ENCODE results near the gene ZP2. TPM values are rescaled to one million over a fixed set of nuclear protein-coding genes. Genes with fewer than 3 reads are reported as not detected.
"Not testable (repeated sequence)": the region's sequence is repeated elsewhere in the genome, so short reads cannot be mapped to it uniquely, and the experiment has no call there.

ZP2 gene
- under 1 TPM in 3 of 4 donors, not detected in 1; 0.13 to 0.53 (median 0.16) TPM for polyA plus RNA-seq (ENCODE audit: insufficient read length in 4 of 4)

- no peak for DNase-seq (ENCODE audit: low read depth in 4 of 4, low spot score in 3 of 4)
These were observed at the start of gene ZP2 for GRCh38 chr16:21211486-21211885. TSS of gene ZP2 (minus strand) at chr16:21211574. CDS start at chr16:21211547, 27 bp downstream.

GRCh38 chr16:21257284-21257683 is 45.9 kb upstream of the ZP2 start:
- no peak for DNase-seq (ENCODE audit: low read depth in 4 of 4, low spot score in 3 of 4)

- no peak for DNase-seq (ENCODE audit: low read depth in 4 of 4, low spot score in 3 of 4)
These were observed 45.3 kb upstream of the ZP2 start for GRCh38 chr16:21256636-21257035.

GRCh38 chr16:21253470-21253869 is 42.1 kb upstream of the ZP2 start:
- DNase-seq (ENCODE audit: low read depth in 4 of 4, low spot score in 3 of 4), result no peak

GRCh38 chr16:21250072-21250923 is 38.9 kb upstream of the ZP2 start:
- no peak for DNase-seq (ENCODE audit: low read depth in 4 of 4, low spot score in 3 of 4)

GRCh38 chr16:21248179-21248578 is 36.8 kb upstream of the ZP2 start:
- not testable (repeated sequence) for DNase-seq (ENCODE audit: low read depth in 4 of 4, low spot score in 3 of 4)

GRCh38 chr16:21244518-21245215 is 33.3 kb upstream of the ZP2 start:
- DNase-seq (ENCODE audit: low read depth in 4 of 4, low spot score in 3 of 4), result no peak

GRCh38 chr16:21242756-21243155 is 31.4 kb upstream of the ZP2 start:
- DNase-seq (ENCODE audit: low read depth in 4 of 4, low spot score in 3 of 4), result no peak

GRCh38 chr16:21239646-21240045 is 28.3 kb upstream of the ZP2 start:
- no peak for DNase-seq (ENCODE audit: low read depth in 4 of 4, low spot score in 3 of 4)

GRCh38 chr16:21236831-21237230 is 25.5 kb upstream of the ZP2 start:
- no peak for DNase-seq (ENCODE audit: low read depth in 4 of 4, low spot score in 3 of 4)

- DNase-seq (ENCODE audit: low read depth in 4 of 4, low spot score in 3 of 4), result no peak
These were observed 23.8 kb upstream of the ZP2 start for GRCh38 chr16:21235199-21235585.

- no peak for DNase-seq (ENCODE audit: low read depth in 4 of 4, low spot score in 3 of 4)
These were observed 22.3 kb upstream of the ZP2 start, which contains the start of gene ANKS4B for GRCh38 chr16:21233521-21234150. TSS of gene ANKS4B (plus strand) at chr16:21233699. CDS start at chr16:21233738, 39 bp downstream.

GRCh38 chr16:21233045-21233520 is 21.7 kb upstream of the ZP2 start:
- no peak for DNase-seq (ENCODE audit: low read depth in 4 of 4, low spot score in 3 of 4)

GRCh38 chr16:21228361-21228872 is 17.0 kb upstream of the ZP2 start:
- no peak for DNase-seq (ENCODE audit: low read depth in 4 of 4, low spot score in 3 of 4)

GRCh38 chr16:21227866-21228265 is 16.5 kb upstream of the ZP2 start:
- DNase-seq (ENCODE audit: low read depth in 4 of 4, low spot score in 3 of 4), result no peak

- DNase-seq (ENCODE audit: low read depth in 4 of 4, low spot score in 3 of 4), result no peak
These were observed 15.4 kb upstream of the ZP2 start for GRCh38 chr16:21226749-21227148.

GRCh38 chr16:21224800-21225199 is 13.4 kb upstream of the ZP2 start:
- no peak for DNase-seq (ENCODE audit: low read depth in 4 of 4, low spot score in 3 of 4)

GRCh38 chr16:21223787-21224186 is 12.4 kb upstream of the ZP2 start:
- DNase-seq (ENCODE audit: low read depth in 4 of 4, low spot score in 3 of 4), result no peak

GRCh38 chr16:21222495-21223337 is 11.3 kb upstream of the ZP2 start:
- DNase-seq (ENCODE audit: low read depth in 4 of 4, low spot score in 3 of 4), result no peak

GRCh38 chr16:21219551-21219950 is 8.2 kb upstream of the ZP2 start:
- no peak for DNase-seq (ENCODE audit: low read depth in 4 of 4, low spot score in 3 of 4)

All from right renal pelvis (tissue), 4 donors.